Esophagus squamous epithelium (tissue), 4 donors: ENCODE results near the gene CNNM2.

Experiments used
- CTCF ChIP-seq, 6 experiments: fragments of 450-650 bp in 4 of 6; fragments of 200-600 bp in 2 of 6; sonication (generic) in 2 of 6; IDR thresholded peaks; one replicate each; pipeline ENCODE4 v1.5.1; 2016 to 2019; ENCODE audit warnings: antibody characterized with exemption in 6 of 6, mild to moderate bottlenecking in 4 of 6, moderate library complexity in 4 of 6
- POLR2A ChIP-seq, 4 donors: fragments of 450-650 bp; IDR thresholded peaks; one replicate each; pipeline ENCODE4 v1.6.1; 2017; ENCODE audit warnings: antibody characterized with exemption in 4 of 4, mild to moderate bottlenecking in 4 of 4, moderate library complexity in 3 of 4

GRCh38 chr10:102927311-102928010 is 9.4 kb downstream of the CNNM2 start:
- TF ChIP-seq CTCF (IDR thresholded peaks at IDR 0.05) = no peak
- no peak for TF ChIP-seq POLR2A (IDR thresholded peaks at IDR 0.05)
